IMR-90 (cell line): ENCODE measurements around the gene SLC12A7. TPM values are rescaled to one million over a fixed set of nuclear protein-coding genes. Genes with fewer than 3 reads are reported as not detected.

Source experiments
- ATAC-seq: fragments of 200-7000 bp; cut with Tn5 transposase; 2 replicates; pipeline ENCODE4 v1.9.1; 2020; ENCODE audit warnings: low read depth, mild to moderate bottlenecking, moderate library complexity
- BruUV-seq: library from RNA; stranded (reverse); fragments of 400-500 nt; replicated peaks from 2 replicates; lab custom pipeline; 2021; lab: Mats Ljungman, UMichigan
- CTCF ChIA-PET: fragments of 300-600 bp; formaldehyde crosslinking; extraction: SDS; loops from one replicate; lab custom pipeline; 2021; ENCODE audit warnings: antibody characterized with exemption; lab: Yijun Ruan, JAX
- POLR2A ChIA-PET: fragments of 300-600 bp; sonication (Branson Sonifier 250); formaldehyde crosslinking; loops from one replicate; lab custom pipeline; 2022; ENCODE audit warnings: antibody characterized with exemption; ENCODE audit not compliant: unreplicated experiment; lab: Charles Lee
- DNase-seq: peaks from one replicate; pipeline ENCODE4 v3.0.0; 2013
- H2AFZ ChIP-seq: replicated peaks from 2 replicates; pipeline ENCODE3; 2013; ENCODE audit warnings: low read length, mild to moderate bottlenecking; ENCODE audit not compliant: poor library complexity
- H2AK5ac ChIP-seq: 2 replicates; pipeline ENCODE4 v1.6.1; 2013; ENCODE audit warnings: low read depth, low read length, inconsistent platforms
- H2AK9ac ChIP-seq: replicated peaks from 2 replicates; pipeline ENCODE3; 2013; ENCODE audit warnings: mild to moderate bottlenecking, low read depth, low read length, moderate library complexity; ENCODE audit not compliant: poor library complexity
- H2BK120ac ChIP-seq: 2 replicates; pipeline ENCODE4 v1.6.1; 2013; ENCODE audit warnings: low read depth, low read length, inconsistent platforms
- H2BK15ac ChIP-seq: 3 replicates; pipeline ENCODE4 v1.6.1; 2013; ENCODE audit warnings: low read depth, low read length, inconsistent platforms
- H2BK20ac ChIP-seq: 2 replicates; pipeline ENCODE4 v1.6.1; 2013; ENCODE audit warnings: low read depth, mild to moderate bottlenecking, inconsistent platforms, low read length, moderate library complexity
- H2BK5ac ChIP-seq: 2 replicates; pipeline ENCODE4 v1.6.1; 2013; ENCODE audit warnings: mild to moderate bottlenecking, low read depth, low read length, inconsistent platforms; ENCODE audit not compliant: poor library complexity, severe bottlenecking
- H3K14ac ChIP-seq: replicated peaks from 2 replicates; pipeline ENCODE4 v1.6.1; 2013; ENCODE audit warnings: low read depth, low read length, inconsistent platforms
- H3K18ac ChIP-seq: 2 replicates; pipeline ENCODE4 v1.6.1; 2013; ENCODE audit warnings: low read depth, low read length, control low read depth
- H3K23ac ChIP-seq: 2 replicates; pipeline ENCODE4 v1.6.1; 2013; ENCODE audit warnings: low read depth, low read length, inconsistent platforms
- H3K27ac ChIP-seq: 2 replicates; pipeline ENCODE4 v1.5.1; 2013; ENCODE audit warnings: mild to moderate bottlenecking, control low read depth, low read length; ENCODE audit not compliant: insufficient read depth
- H3K27me3 ChIP-seq: 2 replicates; pipeline ENCODE4 v1.6.1; 2013; ENCODE audit warnings: low read length; ENCODE audit not compliant: control insufficient read depth, insufficient read depth
- H3K36me3 ChIP-seq: 2 replicates; pipeline ENCODE4 v1.6.1; 2013; ENCODE audit warnings: low read length, mixed read lengths; ENCODE audit not compliant: control insufficient read depth, insufficient read depth
- H3K4ac ChIP-seq: 2 replicates; pipeline ENCODE4 v1.6.1; 2013; ENCODE audit warnings: low read depth, low read length, inconsistent platforms
- H3K4me1 ChIP-seq: 2 replicates; pipeline ENCODE4 v1.6.1; 2013; ENCODE audit warnings: low read length, mixed read lengths; ENCODE audit not compliant: control insufficient read depth, insufficient read depth
- H3K4me2 ChIP-seq: 2 replicates; pipeline ENCODE4 v1.6.1; 2013; ENCODE audit warnings: low read depth, mild to moderate bottlenecking, control low read depth, low read length, moderate library complexity
- H3K4me3 ChIP-seq: 2 replicates; pipeline ENCODE4 v1.5.1; 2013; ENCODE audit warnings: low read depth, mild to moderate bottlenecking, control low read depth, low read length, moderate library complexity; ENCODE audit not compliant: insufficient read depth
- H3K56ac ChIP-seq: 2 replicates; pipeline ENCODE4 v1.6.1; 2013; ENCODE audit warnings: low read length, inconsistent platforms; ENCODE audit not compliant: insufficient read depth; ENCODE audit errors: extremely low read depth
- H3K79me1 ChIP-seq, 2 experiments: 2 replicates each; pipeline ENCODE4 v1.6.1; 2013; ENCODE audit warnings: low read length in 2 of 2, inconsistent platforms in 1 of 2, low read depth in 1 of 2
- H3K9ac ChIP-seq: 2 replicates; pipeline ENCODE4 v1.6.1; 2013; ENCODE audit warnings: low read depth, low read length, control low read depth
- H3K9me1 ChIP-seq: 2 replicates; pipeline ENCODE4 v1.6.1; 2013; ENCODE audit warnings: low read length, inconsistent platforms; ENCODE audit not compliant: insufficient read depth
- H3K9me3 ChIP-seq: 2 replicates; pipeline ENCODE4 v1.6.1; 2013; ENCODE audit warnings: low read length; ENCODE audit not compliant: control insufficient read depth, insufficient read depth
- H4K20me1 ChIP-seq: 2 replicates; pipeline ENCODE4 v1.6.1; 2013; ENCODE audit warnings: low read length, inconsistent platforms; ENCODE audit not compliant: insufficient read depth
- H4K5ac ChIP-seq: 2 replicates; pipeline ENCODE4 v1.6.1; 2013; ENCODE audit warnings: mild to moderate bottlenecking, low read depth, low read length, control low read depth
- H4K8ac ChIP-seq, 2 experiments: 2 replicates each; pipeline ENCODE4 v1.6.1; 2013; ENCODE audit warnings: low read depth in 2 of 2, low read length in 2 of 2, control low read depth in 1 of 2, inconsistent platforms in 1 of 2
- H4K91ac ChIP-seq: 2 replicates; pipeline ENCODE4 v1.6.1; 2013; ENCODE audit warnings: low read depth, low read length, inconsistent platforms; ENCODE audit not compliant: insufficient read depth
- BHLHE40 ChIP-seq: fragments of 150-350 bp; IDR thresholded peaks from 2 replicates; pipeline ENCODE4 v1.6.1; 2016; ENCODE audit warnings: mild to moderate bottlenecking, low read depth, low read length
- CEBPB ChIP-seq: IDR thresholded peaks from 2 replicates; pipeline ENCODE4 v1.6.1; 2012; ENCODE audit warnings: low read depth, low read length, improper control_type of control experiment
- CHD1 ChIP-seq: IDR thresholded peaks from 2 replicates; pipeline ENCODE4 v1.6.1; 2012; ENCODE audit warnings: low read depth, low read length, improper control_type of control experiment
- CTCF ChIP-seq: conservative IDR thresholded peaks from 2 replicates; pipeline ENCODE4 v1.5.1; 2012; ENCODE audit warnings: mild to moderate bottlenecking, low read depth, low read length, improper control_type of control experiment
- ELK1 ChIP-seq: fragments of 150-350 bp; IDR thresholded peaks from 2 replicates; pipeline ENCODE4 v1.6.1; 2016; ENCODE audit warnings: low read depth, mild to moderate bottlenecking, low read length, moderate library complexity, borderline replicate concordance
- FOS ChIP-seq: fragments of 150-350 bp; IDR thresholded peaks from 2 replicates; pipeline ENCODE4 v1.6.1; 2016; ENCODE audit warnings: low read depth, low read length
- MAFK ChIP-seq: IDR thresholded peaks from 2 replicates; pipeline ENCODE4 v1.6.1; 2012; ENCODE audit warnings: low read depth, low read length, improper control_type of control experiment
- MAZ ChIP-seq: IDR thresholded peaks from 2 replicates; pipeline ENCODE4 v1.6.1; 2012; ENCODE audit warnings: low read depth, mild to moderate bottlenecking, low read length, improper control_type of control experiment, moderate library complexity, borderline replicate concordance
- MXI1 ChIP-seq: IDR thresholded peaks from 2 replicates; pipeline ENCODE4 v1.6.1; 2012; ENCODE audit warnings: low read depth, mild to moderate bottlenecking, low read length, moderate library complexity, borderline replicate concordance
- NFE2L2 ChIP-seq: fragments of 150-350 bp; IDR thresholded peaks from 2 replicates; pipeline ENCODE4 v1.6.1; 2016; ENCODE audit warnings: low read depth, mild to moderate bottlenecking, low read length
- POLR2A ChIP-seq: IDR thresholded peaks from 2 replicates; pipeline ENCODE4 v1.6.1; 2012; ENCODE audit warnings: mild to moderate bottlenecking, low read depth, low read length
- RAD21 ChIP-seq: IDR thresholded peaks from 2 replicates; pipeline ENCODE4 v1.6.1; 2012; ENCODE audit warnings: low read length, improper control_type of control experiment
- RCOR1 ChIP-seq: IDR thresholded peaks from 2 replicates; pipeline ENCODE4 v1.6.1; 2012; ENCODE audit warnings: mild to moderate bottlenecking, low read length, improper control_type of control experiment; ENCODE audit not compliant: insufficient replicate concordance
- RFX5 ChIP-seq: IDR thresholded peaks from 2 replicates; pipeline ENCODE4 v1.8.0; 2012; ENCODE audit warnings: low read depth, mild to moderate bottlenecking, low read length, moderate library complexity
- SMC3 ChIP-seq: fragments of 150-350 bp; IDR thresholded peaks from 2 replicates; pipeline ENCODE4 v1.6.1; 2016; ENCODE audit warnings: low read depth, mild to moderate bottlenecking, antibody characterized with exemption, low read length, moderate library complexity
- USF2 ChIP-seq: fragments of 150-350 bp; IDR thresholded peaks from 2 replicates; pipeline ENCODE4 v1.6.1; 2017; ENCODE audit warnings: mild to moderate bottlenecking, antibody characterized with exemption, low read length, low read depth
- WGBS, 2 experiments: methylation state at CpG; one replicate each; pipeline versions ENCODE4 v1.1.5 to v1.1.7; 2013; ENCODE audit warnings: missing lambda C conversion rate in 2 of 2; ENCODE audit not compliant: insufficient read length in 1 of 2; ENCODE audit errors: extremely low coverage in 2 of 2; 5-methylcytosine and 5-hydroxymethylcytosine counted together
- dilution Hi-C: fragments of 300-500 bp; cut with HindIII; formaldehyde crosslinking; loops from one replicate; pipeline ENCODE4 v1.14.3; 2018; ENCODE audit warnings: low sequenced_read_pairs; ENCODE audit not compliant: unreplicated experiment
- in situ Hi-C: fragments of 300-500 bp; cut with MboI; formaldehyde crosslinking; loops from 3 replicates; pipeline ENCODE4 v1.14.3; 2019; ENCODE audit warnings: low sequenced_read_pairs, inconsistent platforms, mixed read lengths
- intact Hi-C: fragments of 100-400 bp; cut with micrococcal nuclease; formaldehyde crosslinking; loops from 2 replicates; pipeline ENCODE4 v1.10.0; 2022
- polyA plus RNA-seq, 3 experiments: library from polyadenylated mRNA; depleted of rRNA; stranded (reverse); fragments of >200 nt; gene quantifications; 2 replicates each; pipeline ENCODE4 v1.2.3, GENCODE V29; 2012; ENCODE audit warnings: low replicate concordance in 1 of 3
- total RNA-seq: library from RNA; depleted of rRNA; stranded (reverse); fragments of >200 nt; gene quantifications from 2 replicates; pipeline ENCODE4 v1.2.3, GENCODE V29; 2012

The SLC12A7 gene
- total and polyA plus RNA-seq, 2 of the 4 experiments (the other 2 are of a cell fraction), result 3.0 to 6.1 TPM

- H3K36me3 ChIP-seq, result no peaks in the 10 kb centered on the region
- H4K5ac ChIP-seq, result no peak overlapping the region
- no TSS peak for BruUV-seq
- H3K56ac ChIP-seq, result no peak overlapping the region
- H2BK20ac ChIP-seq, result no peak overlapping the region
- H3K4ac ChIP-seq, result no peak overlapping the region
- intact Hi-C loops (loop anchor here (10.0 kb wide), 1 partner anchor 113 kb away; the partner anchor contains the start of gene SLC12A7), dilution Hi-C loops (no loop called here), in situ Hi-C loops (no loop called here)
- ChIA-PET CTCF (no interaction called here), POLR2A (no interaction called here)
- WGBS, 2 experiments, result no CpG with 5 or more reads among the region's 4 CpGs
- no peak overlapping the region for H2AFZ ChIP-seq
- DNase-seq (no peak), ATAC-seq (no peak)
- no peak overlapping the region for H3K9ac ChIP-seq
- peaks cover 60% of the 10 kb centered on the region for H3K27me3 ChIP-seq
- no peaks in the 10 kb centered on the region for H4K20me1 ChIP-seq
- H2BK15ac ChIP-seq, result no peak overlapping the region
- no peak overlapping the region for H3K27ac ChIP-seq
- H2AK9ac ChIP-seq, result no peak overlapping the region
- no peak for TF ChIP-seq MXI1
- no peak for TF ChIP-seq CHD1
- no peak for TF ChIP-seq SMC3
- TF ChIP-seq ELK1, result no peak
- no peak for TF ChIP-seq CTCF
- TF ChIP-seq RFX5, result no peak
- TF ChIP-seq RCOR1, result no peak
- TF ChIP-seq NFE2L2, result no peak
- no peak for TF ChIP-seq MAZ
- no peak for TF ChIP-seq FOS
- no peak for TF ChIP-seq BHLHE40
- TF ChIP-seq CEBPB, result no peak
- no peak for TF ChIP-seq RAD21
- TF ChIP-seq USF2, result no peak
- TF ChIP-seq POLR2A, result no peak
- TF ChIP-seq MAFK, result no peak
- no peaks in the 10 kb centered on the region for H3K9me1 ChIP-seq
- H3K4me3 ChIP-seq, result no peak overlapping the region
- H3K79me1 ChIP-seq, result no peaks in the 10 kb centered on the region
- no peak overlapping the region for H3K23ac ChIP-seq
- no peak overlapping the region for H3K14ac ChIP-seq
- H4K91ac ChIP-seq, result no peak overlapping the region
- H3K4me2 ChIP-seq, result no peak overlapping the region
- H3K9me3 ChIP-seq, result no peaks in the 10 kb centered on the region
- H4K8ac ChIP-seq, result no peak overlapping the region
- no peak overlapping the region for H2AK5ac ChIP-seq
- no peak overlapping the region for H2BK5ac ChIP-seq
- no peak overlapping the region for H2BK120ac ChIP-seq
- peaks cover 3% of the 10 kb centered on the region; the same call in 1 of the 2 replicates for H3K4me1 ChIP-seq
- no peak overlapping the region for H3K18ac ChIP-seq
These were observed 109.7 kb downstream of the SLC12A7 start for GRCh38 chr5:1002271-1002546.
